GM12872 (cell line): Measurements from ENCODE around the gene P2RX3.

Experiments
- CTCF ChIP-seq: IDR thresholded peaks from 3 replicates; pipeline ENCODE4 v1.5.1; 2011; ENCODE audit warnings: low read depth, mild to moderate bottlenecking, low read length, moderate library complexity; ENCODE audit not compliant: insufficient read depth

Gene P2RX3

GRCh38 chr11:57364851-57365660, 26.9 kb downstream of the P2RX3 start:
- no peak for TF ChIP-seq CTCF

GRCh38 chr11:57368106-57368844, 30.1 kb downstream of the P2RX3 start:
- TF ChIP-seq CTCF, result no peak

DNA sequence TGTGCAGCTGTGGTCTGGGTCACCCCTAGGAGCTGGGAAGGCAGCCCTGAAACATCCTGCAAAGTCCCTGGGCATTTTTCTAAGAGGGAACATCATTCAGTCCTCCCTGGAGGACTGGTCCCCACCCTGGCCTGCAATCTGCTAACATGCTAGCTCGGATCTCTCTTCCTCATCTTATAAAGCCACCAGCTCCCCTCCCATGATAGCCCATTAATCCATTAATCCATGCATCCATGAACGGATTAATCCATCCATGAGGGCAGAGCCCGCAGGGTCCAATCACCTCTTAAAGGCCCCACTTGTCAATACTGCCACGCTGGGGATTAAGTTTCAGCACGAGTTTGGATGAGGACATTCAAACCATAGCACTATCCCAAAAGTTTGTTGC, 30.7 kb downstream of the P2RX3 start:
- TF ChIP-seq CTCF, result no peak

DNA sequence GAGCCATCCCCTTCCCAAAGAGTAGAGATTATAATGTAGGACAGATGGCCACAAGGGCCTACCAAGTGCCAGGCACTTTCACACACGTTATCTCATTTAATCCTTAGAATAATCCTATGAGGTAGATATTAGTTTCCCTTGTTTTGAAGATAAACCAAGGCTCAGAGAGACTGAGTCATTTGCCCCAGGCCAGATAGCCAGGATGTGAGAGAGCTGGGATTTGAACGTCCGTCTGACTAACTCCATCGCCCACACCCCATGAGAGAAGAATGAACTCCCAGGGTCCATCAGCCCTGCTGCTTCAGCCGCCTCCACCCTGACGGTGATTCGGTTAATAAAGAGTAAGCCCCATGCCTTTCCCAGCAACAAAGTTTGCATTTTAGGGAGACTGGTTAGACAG, 32.1 kb downstream of the P2RX3 start:
- no peak for TF ChIP-seq CTCF

DNA sequence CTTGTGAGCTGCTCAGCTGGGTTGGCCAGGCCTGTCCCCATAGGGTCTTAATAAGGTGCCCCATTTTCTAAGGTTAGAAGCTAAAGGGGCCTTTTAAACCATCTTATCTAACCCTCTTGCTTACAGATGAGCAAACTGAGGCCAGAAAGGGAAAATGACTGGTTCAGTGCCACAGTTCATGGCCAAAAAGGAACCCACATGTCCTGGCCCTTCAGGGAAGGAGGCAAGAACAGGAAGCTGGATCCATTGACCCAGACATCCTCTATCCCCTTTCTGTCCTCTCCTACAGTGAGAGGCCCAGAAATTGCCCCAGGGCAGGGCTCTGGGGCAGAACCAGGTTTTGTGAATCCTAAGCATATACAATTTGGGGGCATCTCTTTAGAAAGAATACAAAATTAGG, 32.8 kb downstream of the P2RX3 start:
- no peak for TF ChIP-seq CTCF

DNA sequence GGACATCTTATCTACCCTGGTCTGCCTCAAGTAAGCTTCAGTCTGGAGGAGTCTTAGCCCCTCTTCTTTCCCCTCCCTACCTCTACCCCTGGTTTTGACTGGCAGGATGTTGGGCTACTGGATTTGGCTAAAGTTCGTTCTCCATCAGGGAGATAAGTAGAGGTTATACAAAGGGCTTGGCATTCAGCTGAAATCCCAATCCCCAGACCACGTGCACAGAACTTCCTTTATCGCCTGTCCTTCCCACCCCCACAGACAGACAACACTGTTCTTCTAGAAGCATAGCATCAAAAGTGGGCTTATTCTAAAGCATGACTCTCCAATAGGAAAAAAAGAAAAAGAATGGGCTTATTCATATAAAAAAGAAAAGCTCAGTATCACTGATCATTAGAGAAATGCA, 35.0 kb downstream of the P2RX3 start:
- no peak for TF ChIP-seq CTCF

GRCh38 chr11:57374966-57375365, 36.8 kb downstream of the P2RX3 start:
- TF ChIP-seq CTCF, result no peak
